NB4 (cell line): ENCODE results near the gene CTNND2.

Experiments
- DNase-seq: peaks from one replicate; pipeline ENCODE4 v3.0.0; 2010; ENCODE audit warnings: low read depth
- H3K4me3 ChIP-seq: one replicate; pipeline ENCODE4 v1.5.1; 2011; ENCODE audit warnings: mild to moderate bottlenecking, low read depth, low read length, moderate library complexity
- CTCF ChIP-seq: IDR thresholded peaks from one replicate; pipeline ENCODE4 v1.5.1; 2012; ENCODE audit warnings: low read depth, low read length
- MAX ChIP-seq: IDR thresholded peaks from 2 replicates; pipeline ENCODE4 v1.6.1; 2011; ENCODE audit warnings: low read depth, low read length
- MYC ChIP-seq: IDR thresholded peaks from 2 replicates; pipeline ENCODE4 v1.6.1; 2011; ENCODE audit warnings: low read depth, low read length
- POLR2A ChIP-seq: IDR thresholded peaks from 2 replicates; pipeline ENCODE4 v1.6.1; 2011; ENCODE audit warnings: mild to moderate bottlenecking; ENCODE audit not compliant: insufficient read length; ENCODE audit errors: extremely low read depth

Gene CTNND2

GRCh38 chr5:11146171-11146570 is 758.1 kb downstream of the CTNND2 start:
- TF ChIP-seq MYC (no peak), CTCF (no peak), MAX (no peak)
- no peak overlapping the region for H3K4me3 ChIP-seq
- DNase-seq = no peak

- TF ChIP-seq MAX (no peak), CTCF (no peak), POLR2A (no peak), MYC (no peak)
- no peak overlapping the region for H3K4me3 ChIP-seq
- no peak for DNase-seq
Measured at GRCh38 chr5:11143456-11144267, 760.6 kb downstream of the CTNND2 start.

- no peak for DNase-seq
- TF ChIP-seq MYC (no peak), CTCF (no peak), POLR2A (no peak), MAX (no peak)
- H3K4me3 ChIP-seq = no peak overlapping the region
Measured at GRCh38 chr5:11139217-11139865, 764.9 kb downstream of the CTNND2 start.

GRCh38 chr5:11130131-11130530 is 774.1 kb downstream of the CTNND2 start:
- DNase-seq = no peak
- no peak overlapping the region for H3K4me3 ChIP-seq
- TF ChIP-seq CTCF = no peak
- TF ChIP-seq POLR2A = no peak
- TF ChIP-seq MAX = no peak
- TF ChIP-seq MYC = no peak

GRCh38 chr5:11128021-11128420 is 776.2 kb downstream of the CTNND2 start:
- H3K4me3 ChIP-seq = no peak overlapping the region
- TF ChIP-seq MAX (no peak), MYC (no peak), POLR2A (no peak), CTCF (no peak)
- DNase-seq = no peak

GRCh38 chr5:11126844-11127243 is 777.4 kb downstream of the CTNND2 start:
- DNase-seq = no peak
- H3K4me3 ChIP-seq = no peak overlapping the region
- TF ChIP-seq CTCF (no peak), MAX (no peak), MYC (no peak)
